ENCODE results near the gene LRP2.

DNA sequence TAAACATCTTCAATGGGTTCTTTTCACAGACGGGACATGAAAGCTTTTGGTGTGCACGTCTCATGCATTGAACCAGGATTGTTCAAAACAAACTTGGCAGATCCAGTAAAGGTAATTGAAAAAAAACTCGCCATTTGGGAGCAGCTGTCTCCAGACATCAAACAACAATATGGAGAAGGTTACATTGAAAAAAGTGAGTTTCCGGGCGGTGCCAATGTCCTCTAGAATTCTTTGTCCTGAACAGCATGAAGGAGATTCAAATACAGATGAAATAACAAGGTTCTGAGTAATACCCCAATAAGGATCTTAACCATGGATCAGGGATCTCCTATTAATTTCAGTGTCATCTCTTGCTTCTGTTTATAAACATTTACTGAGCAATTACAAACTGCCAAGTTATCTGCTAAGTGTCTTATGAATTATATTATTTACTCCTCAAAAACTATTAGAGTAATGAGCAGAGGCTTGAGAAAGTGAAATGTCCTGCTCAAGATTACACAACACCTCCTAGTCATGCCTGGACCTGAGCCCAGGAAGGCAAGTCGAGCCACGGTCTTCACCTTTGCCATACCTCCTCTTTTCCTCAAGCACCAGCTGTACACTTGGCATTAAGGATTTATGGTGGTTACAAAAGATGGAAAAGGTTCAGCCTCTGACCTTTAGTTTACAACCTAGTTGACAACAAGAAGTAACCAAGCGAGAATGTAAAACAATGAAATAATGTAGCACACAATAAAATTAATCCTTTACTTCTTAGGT lies 270.4 kb downstream of the LRP2 start:
- TF ChIP-seq CTCF (IDR thresholded peaks at IDR 0.05), result no peak
- no peak for TF ChIP-seq SIN3A (IDR thresholded peaks at IDR 0.05; ENCODE audit: borderline replicate concordance, low read depth, low read length)
- no peak for TF ChIP-seq FOXJ3 (CRISPR knock-in tag; IDR thresholded peaks at IDR 0.05)
- TF ChIP-seq RFX5 (IDR thresholded peaks at IDR 0.05; ENCODE audit: low read length), result no peak
- no peak for TF ChIP-seq EP300 (IDR thresholded peaks at IDR 0.05; ENCODE audit: borderline replicate concordance in 1 of 2, low read depth in 1 of 2, low read length in 1 of 2)
- TF ChIP-seq, protein P1, sequence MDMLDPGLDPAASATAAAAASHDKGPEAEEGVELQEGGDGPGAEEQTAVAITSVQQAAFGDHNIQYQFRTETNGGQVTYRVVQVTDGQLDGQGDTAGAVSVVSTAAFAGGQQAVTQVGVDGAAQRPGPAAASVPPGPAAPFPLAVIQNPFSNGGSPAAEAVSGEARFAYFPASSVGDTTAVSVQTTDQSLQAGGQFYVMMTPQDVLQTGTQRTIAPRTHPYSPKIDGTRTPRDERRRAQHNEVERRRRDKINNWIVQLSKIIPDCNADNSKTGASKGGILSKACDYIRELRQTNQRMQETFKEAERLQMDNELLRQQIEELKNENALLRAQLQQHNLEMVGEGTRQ (IDR thresholded peaks at IDR 0.05; ENCODE audit: borderline replicate concordance, low read depth, low read length), result no peak
- no peak for TF ChIP-seq ZBTB33 (IDR thresholded peaks at IDR 0.05; ENCODE audit: borderline replicate concordance, low read depth)
- TF ChIP-seq POLR2AphosphoS5 (IDR thresholded peaks at IDR 0.05; ENCODE audit: low read depth, low read length), result no peak
